Fibroblast of lung (primary cell): Measurements from ENCODE around the gene SNX30. TPM values are rescaled to one million over a fixed set of nuclear protein-coding genes. Genes with fewer than 3 reads are reported as not detected.

Experiments
- DNase-seq, 2 donors: peaks; one replicate each; pipeline versions ENCODE4 v3.0.0 to v3.0.0-alpha.2; 2010; ENCODE audit warnings: low read depth in 2 of 2
- H2AFZ ChIP-seq: 2 replicates; pipeline ENCODE4 v1.5.1; 2012; ENCODE audit warnings: low read length, control low read depth, inconsistent platforms
- H3K27ac ChIP-seq: 2 replicates; pipeline ENCODE4 v1.5.1; 2011; ENCODE audit warnings: low read length, control low read depth; ENCODE audit not compliant: insufficient read depth
- H3K27me3 ChIP-seq: 2 replicates; pipeline ENCODE4 v1.5.1; 2011; ENCODE audit warnings: mild to moderate bottlenecking, low read length; ENCODE audit not compliant: control insufficient read depth, insufficient read depth
- H3K36me3 ChIP-seq: 2 replicates; pipeline ENCODE4 v1.5.1; 2011; ENCODE audit warnings: low read length; ENCODE audit not compliant: control insufficient read depth, insufficient read depth
- H3K4me1 ChIP-seq: 2 replicates; pipeline ENCODE4 v1.5.1; 2011; ENCODE audit warnings: low read length; ENCODE audit not compliant: control insufficient read depth, insufficient read depth; ENCODE audit errors: extremely low read depth
- H3K4me2 ChIP-seq: 2 replicates; pipeline ENCODE4 v1.5.1; 2011; ENCODE audit warnings: low read length, control low read depth; ENCODE audit not compliant: insufficient read depth; ENCODE audit errors: extremely low read depth
- H3K4me3 ChIP-seq, 4 experiments: fragments of 200-600 bp in 1 of 4; sonication (generic) in 1 of 4; replicated peaks in 1 of 4; 2 replicates each; pipeline ENCODE4 v1.5.1; 2011 to 2016; ENCODE audit warnings: low read length in 4 of 4, low read depth in 3 of 4, mild to moderate bottlenecking in 3 of 4, control low read depth in 2 of 4, inconsistent platforms in 1 of 4, mixed read lengths in 1 of 4; ENCODE audit not compliant: insufficient read depth in 1 of 4; ENCODE audit errors: control extremely low read depth in 1 of 4
- H3K79me2 ChIP-seq: 2 replicates; pipeline ENCODE4 v1.5.1; 2012; ENCODE audit warnings: mild to moderate bottlenecking, low read length, inconsistent platforms; ENCODE audit not compliant: control insufficient read depth, insufficient read depth
- H3K9ac ChIP-seq: 2 replicates; pipeline ENCODE4 v1.5.1; 2011; ENCODE audit warnings: mild to moderate bottlenecking, low read length, control low read depth; ENCODE audit not compliant: insufficient read depth
- H3K9me3 ChIP-seq: 2 replicates; pipeline ENCODE4 v1.5.1; 2012; ENCODE audit warnings: low read depth, low read length; ENCODE audit not compliant: control insufficient read depth, insufficient read depth
- H4K20me1 ChIP-seq: 2 replicates; pipeline ENCODE4 v1.5.1; 2011; ENCODE audit warnings: low read length; ENCODE audit not compliant: control insufficient read depth, insufficient read depth; ENCODE audit errors: extremely low read depth
- CTCF ChIP-seq, 2 donors: IDR thresholded peaks in 1 of 2; conservative IDR thresholded peaks in 1 of 2; 1 replicate in 1 of 2; 2 replicates in 1 of 2; pipeline ENCODE4 v1.5.1; 2011 to 2012; ENCODE audit warnings: low read length in 2 of 2, control low read depth in 1 of 2, inconsistent platforms in 1 of 2, low read depth in 1 of 2, mild to moderate bottlenecking in 1 of 2
- EZH2 ChIP-seq: IDR thresholded peaks from 2 replicates; pipeline ENCODE4 v1.5.1; 2012; ENCODE audit warnings: low read length, control low read depth, mild to moderate bottlenecking; ENCODE audit errors: missing control alignments
- polyA plus RNA-seq, 2 donors: library from polyadenylated mRNA; depleted of rRNA in 1 of 2; stranded (reverse) in 1 of 2; unstranded in 1 of 2; fragments of >200 nt; gene quantifications; 2 replicates each; pipeline ENCODE4 v1.2.1, GENCODE V29; 2011 to 2012; ENCODE audit warnings: missing spikeins in 1 of 2
- total RNA-seq: library from RNA; depleted of rRNA; stranded (reverse); fragments of >200 nt; gene quantifications from 2 replicates; pipeline ENCODE4 v1.2.1, GENCODE V29; 2014

Gene SNX30
- total and polyA plus RNA-seq, 2 donors (not counting 1 experiment from before 2014, with no cell fraction given), result 7.9 to 20.6 TPM

- H3K9ac ChIP-seq, result no peak overlapping the region
- no peaks in the 10 kb centered on the region for H4K20me1 ChIP-seq
- H3K4me2 ChIP-seq, result no peak overlapping the region
- no peak overlapping the region for H3K4me3 ChIP-seq
- no peak for DNase-seq
- H3K36me3 ChIP-seq, result no peaks in the 10 kb centered on the region
- no peaks in the 10 kb centered on the region for H3K79me2 ChIP-seq
- H3K9me3 ChIP-seq, result no peaks in the 10 kb centered on the region
- no peak overlapping the region for H3K27ac ChIP-seq
- no peak overlapping the region for H2AFZ ChIP-seq
- TF ChIP-seq EZH2 (no peak), CTCF (conservative IDR thresholded peaks at IDR 0.05 in 1 of 2, IDR thresholded peaks at IDR 0.05 in 1 of 2; ENCODE audit: low read depth in 1 of 2, low read length in 2 of 2) (no peak)
- H3K27me3 ChIP-seq, result no peaks in the 10 kb centered on the region
- no peaks in the 10 kb centered on the region for H3K4me1 ChIP-seq
Observed at GRCh38 chr9:112836394-112836793, 85.8 kb downstream of the SNX30 start.

DNA sequence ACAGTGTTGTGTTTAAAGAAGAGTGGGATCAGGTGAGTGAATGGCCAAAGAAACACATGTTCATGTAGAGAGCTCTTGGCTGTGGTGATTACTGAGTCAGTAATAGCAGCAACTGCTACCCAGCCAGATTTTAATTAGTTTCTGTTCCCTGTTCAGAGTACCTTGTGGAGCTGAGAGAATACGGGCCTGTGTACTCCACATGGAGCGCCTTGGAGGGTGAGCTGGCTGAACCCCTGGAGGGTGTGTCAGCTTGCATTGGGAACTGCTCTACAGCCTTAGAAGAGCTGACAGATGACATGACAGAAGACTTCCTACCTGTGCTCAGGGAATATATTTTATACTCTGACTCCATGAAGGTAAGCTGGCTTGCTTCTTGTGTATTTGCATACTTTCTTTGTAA, 87.8 kb downstream of the SNX30 start:
- Histone ChIP-seq H3K79me2 (no peaks in the 10 kb centered on the region), H3K9ac (no peak overlapping the region), H3K4me3 (no peak overlapping the region), H3K27ac (no peak overlapping the region), H3K4me2 (no peak overlapping the region), H3K36me3 (no peaks in the 10 kb centered on the region), H3K9me3 (no peaks in the 10 kb centered on the region), H4K20me1 (no peaks in the 10 kb centered on the region), H3K27me3 (no peaks in the 10 kb centered on the region), H3K4me1 (no peaks in the 10 kb centered on the region), H2AFZ (no peak overlapping the region)
- TF ChIP-seq CTCF (conservative IDR thresholded peaks at IDR 0.05 in 1 of 2, IDR thresholded peaks at IDR 0.05 in 1 of 2; ENCODE audit: low read depth in 1 of 2, low read length in 2 of 2) (no peak), EZH2 (no peak)
- DNase-seq, result no peak

DNA sequence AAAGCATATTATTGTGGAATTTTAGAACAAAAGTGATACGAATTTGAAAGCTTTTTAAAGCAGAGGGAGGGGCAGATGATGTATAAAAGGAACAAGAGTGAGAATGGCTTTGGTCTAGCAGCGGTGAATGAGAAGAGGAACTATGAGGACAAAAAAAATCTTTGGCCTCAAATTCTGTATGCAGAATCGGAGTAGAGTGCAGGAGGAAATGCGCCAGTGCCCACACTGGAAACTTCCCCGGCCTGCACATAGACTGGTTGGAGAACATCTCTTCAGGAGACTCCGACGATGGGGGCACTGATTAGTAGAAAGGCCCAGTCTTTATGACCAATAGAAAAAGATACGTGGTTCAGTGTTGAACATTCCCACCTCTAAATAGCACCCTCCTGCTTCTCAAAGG, 88.8 kb downstream of the SNX30 start:
- H3K27ac ChIP-seq, result no peak overlapping the region
- no peaks in the 10 kb centered on the region for H3K36me3 ChIP-seq
- H4K20me1 ChIP-seq, result no peaks in the 10 kb centered on the region
- H3K4me3 ChIP-seq, result no peak overlapping the region
- H3K9me3 ChIP-seq, result no peaks in the 10 kb centered on the region
- H3K9ac ChIP-seq, result no peak overlapping the region
- no peaks in the 10 kb centered on the region for H3K79me2 ChIP-seq
- DNase-seq, result no peak
- no peaks in the 10 kb centered on the region for H3K27me3 ChIP-seq
- no peaks in the 10 kb centered on the region for H3K4me1 ChIP-seq
- TF ChIP-seq CTCF (conservative IDR thresholded peaks at IDR 0.05 in 1 of 2, IDR thresholded peaks at IDR 0.05 in 1 of 2; ENCODE audit: low read depth in 1 of 2, low read length in 2 of 2) (no peak), EZH2 (no peak)
- no peak overlapping the region for H3K4me2 ChIP-seq
- H2AFZ ChIP-seq, result no peak overlapping the region
